KOPT-K1 (cell line): Measurements from ENCODE around the gene SIRT3.
"Not testable (repeated sequence)": the region's sequence is repeated elsewhere in the genome, so short reads cannot be mapped to it uniquely, and the experiment has no call there.

Experiments
- H3K27ac ChIP-seq: fragments of 200-600 bp; sonication (generic); 2 replicates; pipeline ENCODE4 v1.5.1; 2016; ENCODE audit warnings: antibody characterized with exemption, mild to moderate bottlenecking, low read depth, low read length; ENCODE audit not compliant: poor library complexity, severe bottlenecking
- H3K36me3 ChIP-seq: fragments of 200-600 bp; sonication (generic); 2 replicates; pipeline ENCODE4 v1.5.1; 2017; ENCODE audit warnings: antibody characterized with exemption, mild to moderate bottlenecking, low read length, moderate library complexity; ENCODE audit not compliant: insufficient read depth
- H3K9me3 ChIP-seq: fragments of 200-600 bp; sonication (generic); 2 replicates; pipeline ENCODE4 v1.5.1; 2017; ENCODE audit warnings: antibody characterized with exemption, low read length, mild to moderate bottlenecking; ENCODE audit not compliant: insufficient read depth, poor library complexity, severe bottlenecking

The SIRT3 gene

DNA sequence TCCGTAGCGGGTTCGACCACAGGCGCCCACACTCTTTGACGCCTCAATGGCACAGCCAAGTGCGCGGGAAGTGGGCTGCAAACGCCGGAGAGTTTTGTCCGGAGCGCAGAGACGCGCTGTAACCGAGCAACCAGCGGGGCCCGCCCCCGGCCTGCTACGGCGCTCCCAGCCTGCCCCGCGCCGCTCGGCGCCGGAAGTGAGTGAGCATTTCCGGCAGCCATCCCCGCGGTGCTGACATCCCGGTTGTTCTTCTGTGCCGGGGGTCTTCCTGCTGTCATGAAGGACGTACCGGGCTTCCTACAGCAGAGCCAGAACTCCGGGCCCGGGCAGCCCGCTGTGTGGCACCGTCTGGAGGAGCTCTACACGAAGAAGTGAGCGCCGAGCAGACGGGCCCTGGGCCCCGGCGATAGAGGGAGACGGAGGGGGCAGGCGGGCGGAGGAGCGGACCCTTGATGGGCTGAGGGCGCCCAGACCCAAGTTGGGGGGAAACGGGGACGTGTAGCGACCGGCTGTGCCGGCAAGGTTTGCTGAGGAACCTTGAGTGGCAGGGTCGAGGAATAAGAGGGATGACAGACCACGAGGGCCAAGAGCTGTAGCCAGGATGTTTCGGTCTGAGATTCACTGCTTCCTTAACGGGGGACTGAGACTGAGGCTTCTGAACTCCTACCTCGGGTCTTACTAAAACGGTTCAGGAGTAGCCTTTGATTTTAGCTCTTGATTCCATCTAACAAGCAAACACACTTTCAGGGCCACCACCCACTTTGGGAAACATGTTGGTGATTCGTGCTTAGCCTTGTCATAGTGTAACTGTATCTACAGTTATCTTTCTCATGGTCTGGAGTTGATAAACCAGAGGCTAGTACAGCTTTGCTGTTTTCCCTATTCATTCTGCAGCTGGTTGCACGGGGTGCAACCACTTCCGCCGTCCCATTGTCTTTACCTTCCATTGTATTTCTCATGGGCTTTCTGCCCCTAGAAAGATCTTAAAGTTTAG lies 929 bp upstream of the SIRT3 start, which contains the start of gene PSMD13:
Gene PSMD13 (plus strand): TSS at position 203 of the 994 bp plus-strand sequence. CDS start 74 bp downstream, at position 277.
- peaks cover 37% of the 10 kb centered on the region for H3K36me3 ChIP-seq
- no peaks in the 10 kb centered on the region for H3K9me3 ChIP-seq
- H3K27ac ChIP-seq = peak within 1 kb of the TSS; percentile 85

DNA sequence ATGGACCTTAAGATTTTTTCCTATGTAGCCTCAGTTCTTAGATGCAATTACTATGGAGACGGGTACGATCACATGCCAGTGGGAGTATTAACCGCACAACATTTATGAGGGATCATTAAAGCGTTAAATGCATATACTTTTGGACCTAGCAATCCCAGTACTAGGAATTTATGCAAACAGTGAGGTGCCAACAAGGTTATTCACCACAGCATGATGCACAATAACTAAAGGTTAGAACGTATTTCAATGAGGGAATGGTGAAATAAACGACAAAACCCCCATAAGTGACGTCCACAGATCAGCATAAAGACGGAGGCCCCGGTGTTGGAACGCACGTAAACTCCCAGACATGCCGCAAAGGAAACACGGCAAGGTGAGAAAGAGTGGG lies 539 bp downstream of the SIRT3 start:
- H3K27ac ChIP-seq = peak overlapping the region; percentile 75
- H3K9me3 ChIP-seq = no peaks in the 10 kb centered on the region
- H3K36me3 ChIP-seq = peaks cover 23% of the 10 kb centered on the region

DNA sequence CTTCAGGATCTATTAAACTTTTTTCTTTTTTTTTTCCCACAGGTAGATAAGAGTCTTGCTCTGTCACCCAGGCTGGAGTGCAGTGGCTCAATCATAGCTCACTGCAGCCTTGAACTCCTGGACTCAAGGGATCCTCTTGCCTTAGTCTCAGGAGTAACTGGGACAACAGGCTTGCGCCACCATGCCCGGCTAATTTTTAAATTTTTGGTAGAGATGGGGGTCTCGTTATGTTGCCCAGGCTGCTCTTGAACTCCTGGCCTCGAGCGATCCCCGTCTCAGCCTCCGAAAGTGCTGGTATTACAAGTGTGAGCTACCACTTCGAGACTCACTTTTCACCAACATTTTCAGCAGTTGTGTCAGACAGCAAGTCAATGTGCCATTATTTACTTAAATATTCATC lies 962 bp downstream of the SIRT3 start:
- peak overlapping the region; percentile 75 for H3K27ac ChIP-seq
- peaks cover 19% of the 10 kb centered on the region for H3K36me3 ChIP-seq
- no peaks in the 10 kb centered on the region for H3K9me3 ChIP-seq

- Histone ChIP-seq H3K9me3 (no peaks in the 10 kb centered on the region), H3K27ac (no peak overlapping the region), H3K36me3 (no peaks in the 10 kb centered on the region)
Measured at GRCh38 chr11:232783-233565, 3.2 kb downstream of the SIRT3 start.

DNA sequence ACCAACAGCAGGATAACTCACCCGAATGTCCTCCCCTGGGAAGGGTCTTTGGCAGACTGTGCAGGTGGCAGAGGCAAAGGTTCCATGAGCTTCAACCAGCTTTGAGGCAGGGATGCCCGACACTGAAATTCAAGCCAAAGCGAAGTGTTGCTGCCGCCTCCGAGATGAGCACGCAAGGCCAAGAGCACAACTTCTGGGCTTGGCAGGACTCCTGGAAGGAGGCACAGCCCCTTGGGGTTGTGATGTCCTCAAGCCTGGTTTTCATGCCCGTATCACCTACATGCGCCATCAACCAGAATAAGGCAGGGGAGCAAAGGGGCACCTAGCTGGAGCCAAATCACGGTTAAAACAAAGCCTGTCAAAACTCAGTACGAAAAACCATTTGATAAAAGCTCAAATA lies 5.7 kb downstream of the SIRT3 start:
- no peak overlapping the region for H3K27ac ChIP-seq
- H3K9me3 ChIP-seq = no peaks in the 10 kb centered on the region
- H3K36me3 ChIP-seq = no peaks in the 10 kb centered on the region

- no peaks in the 10 kb centered on the region for H3K36me3 ChIP-seq
- no peak overlapping the region for H3K27ac ChIP-seq
- no peaks in the 10 kb centered on the region for H3K9me3 ChIP-seq
Measured at GRCh38 chr11:227824-228379, 8.2 kb downstream of the SIRT3 start.

GRCh38 chr11:225734-226453 lies 10.2 kb downstream of the SIRT3 start:
- no peaks in the 10 kb centered on the region for H3K9me3 ChIP-seq
- H3K27ac ChIP-seq = no peak overlapping the region

GRCh38 chr11:224424-224823 lies 11.7 kb downstream of the SIRT3 start:
- H3K36me3 ChIP-seq = no peaks in the 10 kb centered on the region; the same call in 1 of the 2 replicates
- H3K27ac ChIP-seq = no peak overlapping the region
- no peaks in the 10 kb centered on the region for H3K9me3 ChIP-seq

More at GRCh38 chr11:225734-226453, 10.2 kb downstream of the SIRT3 start:
- no peaks in the 10 kb centered on the region; the same call in 1 of the 2 replicates for H3K36me3 ChIP-seq

DNA sequence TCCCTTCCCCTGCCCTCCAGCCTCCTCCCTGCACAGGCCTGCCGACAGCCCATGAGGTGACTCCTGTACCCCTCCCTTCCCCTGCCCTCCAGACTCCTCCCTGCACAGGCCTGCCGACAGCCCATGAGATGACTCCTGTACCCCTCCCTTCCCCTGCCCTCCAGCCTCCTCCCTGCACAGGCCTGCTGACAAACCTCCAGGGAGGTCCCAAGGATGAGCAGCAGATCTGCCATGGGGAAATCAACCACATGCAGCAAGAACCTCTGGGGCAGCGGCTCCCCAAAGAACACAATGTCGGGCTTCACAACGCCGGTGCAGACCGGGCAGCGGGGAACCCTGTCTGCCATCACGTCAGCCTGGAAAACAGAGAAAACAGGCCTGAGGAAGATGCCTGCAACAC lies 12.3 kb downstream of the SIRT3 start:
- no peak overlapping the region for H3K27ac ChIP-seq
- no peaks in the 10 kb centered on the region; the same call in 1 of the 2 replicates for H3K36me3 ChIP-seq
- H3K9me3 ChIP-seq = no peaks in the 10 kb centered on the region

DNA sequence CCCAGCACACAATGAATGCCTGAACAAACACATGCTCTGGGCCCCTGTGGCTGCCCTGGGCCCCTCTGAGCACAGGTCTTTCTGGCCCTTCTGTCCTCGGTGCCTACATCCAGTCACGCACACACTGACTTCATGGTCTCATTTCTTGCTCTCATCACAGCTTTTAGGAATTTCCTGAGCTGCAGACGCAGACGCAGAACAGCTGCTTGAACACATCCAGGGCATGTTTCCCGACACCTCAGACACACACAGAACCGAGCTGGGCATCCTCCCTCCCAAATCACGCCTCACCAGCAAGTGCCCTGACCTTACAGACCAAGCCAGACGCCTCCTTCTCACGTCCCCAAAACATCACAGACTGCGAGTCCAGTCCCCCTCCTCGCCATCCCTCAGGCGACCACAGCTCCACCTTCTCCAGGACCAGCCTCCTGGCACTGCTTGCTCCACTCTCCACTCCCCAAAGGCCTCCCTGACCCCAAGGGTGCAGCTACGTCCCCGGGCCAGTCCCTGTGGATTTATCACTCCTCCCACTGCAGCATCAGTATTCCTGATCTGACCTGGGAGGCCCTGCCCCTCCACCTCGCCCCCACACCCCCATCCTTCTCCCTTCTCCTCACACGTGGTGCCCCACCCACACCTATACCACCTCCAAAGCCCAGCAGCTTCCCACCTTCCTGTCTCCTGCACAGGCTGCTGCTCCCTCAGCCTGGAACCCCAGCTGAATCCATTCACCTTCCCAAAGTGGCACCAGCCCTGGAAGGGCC lies 12.9 kb downstream of the SIRT3 start:
- H3K27ac ChIP-seq = no peak overlapping the region
- no peaks in the 10 kb centered on the region for H3K9me3 ChIP-seq
- H3K36me3 ChIP-seq = no peaks in the 10 kb centered on the region; the same call in 1 of the 2 replicates

GRCh38 chr11:221998-222789 lies 13.9 kb downstream of the SIRT3 start:
- Histone ChIP-seq H3K9me3 (no peaks in the 10 kb centered on the region), H3K27ac (no peak overlapping the region), H3K36me3 (no peaks in the 10 kb centered on the region; the same call in 1 of the 2 replicates)

DNA sequence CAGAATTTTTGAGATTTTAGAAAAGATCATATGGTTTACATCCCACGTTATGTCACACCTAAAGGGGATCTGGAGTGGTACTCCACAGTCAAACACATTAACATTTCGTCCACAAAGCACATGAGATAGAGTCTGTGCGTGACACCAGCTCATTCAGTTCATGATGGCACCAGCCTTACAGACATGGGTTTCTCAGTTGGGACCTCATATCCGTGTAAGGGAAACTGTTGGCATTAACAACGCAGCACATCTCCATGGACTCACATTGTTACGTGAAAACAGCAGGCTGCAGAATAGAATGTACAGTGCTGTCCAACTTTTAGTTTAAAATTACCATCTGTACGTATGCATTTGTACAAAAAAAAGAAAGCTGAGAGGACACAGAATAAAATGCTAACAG lies 14.6 kb downstream of the SIRT3 start:
- H3K36me3 ChIP-seq = peaks cover 2% of the 10 kb centered on the region
- H3K9me3 ChIP-seq = no peaks in the 10 kb centered on the region
- no peak overlapping the region for H3K27ac ChIP-seq

DNA sequence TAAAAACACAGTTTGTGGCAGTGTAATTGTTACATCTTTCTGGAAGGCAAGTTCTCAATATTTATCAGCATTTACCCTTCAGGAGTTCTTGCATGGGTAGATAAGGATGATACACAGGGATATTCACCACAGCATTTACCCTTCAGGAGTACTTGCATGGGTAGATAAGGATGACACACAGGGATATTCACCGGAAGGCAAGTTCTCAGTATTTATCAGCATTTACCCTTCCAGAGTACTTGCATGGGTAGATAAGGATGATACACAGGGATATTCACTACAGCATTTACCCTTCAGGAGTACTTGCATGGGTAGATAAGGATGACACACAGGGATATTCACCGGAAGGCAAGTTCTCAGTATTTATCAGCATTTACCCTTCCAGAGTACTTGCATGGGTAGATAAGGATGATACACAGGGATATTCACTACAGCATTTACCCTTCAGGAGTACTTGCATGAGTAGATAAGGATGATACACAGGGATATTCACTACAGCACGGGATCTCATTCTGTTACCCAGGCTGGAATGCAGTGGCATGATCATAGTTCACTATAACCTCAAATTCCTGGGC lies 15.4 kb downstream of the SIRT3 start:
- not testable (repeated sequence) for H3K9me3 ChIP-seq, H3K27ac ChIP-seq
- H3K36me3 ChIP-seq = peaks cover 10% of the 10 kb centered on the region
